GM23248 (cell line): ENCODE measurements around the gene RXRA.

ENCODE experiments used
- EZH2 ChIP-seq: fragments of 200-600 bp; sonication (generic); IDR thresholded peaks from 2 replicates; pipeline ENCODE4 v1.6.1; 2018; ENCODE audit warnings: antibody characterized with exemption, mild to moderate bottlenecking; ENCODE audit not compliant: insufficient read depth, poor library complexity, severe bottlenecking
- EZH2phosphoT487 ChIP-seq: fragments of 200-600 bp; sonication (generic); IDR thresholded peaks from 2 replicates; pipeline ENCODE4 v1.6.1; 2018; ENCODE audit warnings: antibody characterized with exemption, moderate library complexity, mild to moderate bottlenecking, low read depth; ENCODE audit not compliant: insufficient read depth

DNA sequence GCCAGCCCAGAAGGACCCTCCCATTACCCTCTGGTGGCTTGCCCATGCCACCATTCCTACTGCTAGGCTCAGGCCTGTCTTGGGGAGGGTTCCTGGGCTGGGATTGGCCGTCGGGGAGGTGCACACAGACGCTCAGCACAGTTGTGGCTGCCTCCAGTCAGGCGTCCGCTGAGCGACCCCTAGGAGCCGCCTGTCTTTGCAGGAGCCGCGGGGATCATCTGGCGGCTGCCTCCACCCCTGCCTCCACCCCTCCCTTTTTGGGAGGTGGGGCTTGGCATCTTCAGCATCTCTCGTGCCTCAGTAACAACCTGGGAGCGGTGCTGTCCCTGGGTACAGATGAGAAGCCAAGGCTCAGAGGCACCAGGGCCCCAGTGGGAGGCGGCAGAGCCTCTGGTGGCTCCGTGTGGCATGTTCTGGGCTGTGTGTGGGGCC, 39.6 kb downstream of the RXRA start:
- TF ChIP-seq EZH2phosphoT487 (no peak), EZH2 (no peak)
